Mesothelial cell of epicardium (in vitro differentiated cells): ENCODE data around the gene RCAN3. TPM values are rescaled to one million over a fixed set of nuclear protein-coding genes. Genes with fewer than 3 reads are reported as not detected.
A peak's percentile ranks its signal among the peaks of the same experiment; 100 is the strongest.
"Not testable (repeated sequence)": the region's sequence is repeated elsewhere in the genome, so short reads cannot be mapped to it uniquely, and the experiment has no call there.

Experiments used
- DNase-seq, 2 experiments: peaks; one replicate each; pipeline ENCODE4 v3.0.0; 2021; ENCODE audit warnings: low spot score in 2 of 2; ENCODE audit not compliant: unreplicated experiment in 2 of 2
- H3K27ac Mint-ChIP-seq: 2 replicates; pipeline ENCODE4 v1.8.0; 2021; ENCODE audit warnings: mixed read lengths
- H3K27me3 Mint-ChIP-seq: 2 replicates; pipeline ENCODE4 v1.8.0; 2021; ENCODE audit warnings: low read depth, mixed read lengths
- H3K36me3 Mint-ChIP-seq: 2 replicates; pipeline ENCODE4 v1.8.0; 2021; ENCODE audit warnings: mixed read lengths
- H3K4me1 Mint-ChIP-seq: 2 replicates; pipeline ENCODE4 v1.8.0; 2021; ENCODE audit warnings: mixed read lengths
- H3K4me3 Mint-ChIP-seq: 2 replicates; pipeline ENCODE4 v1.8.0; 2021; ENCODE audit warnings: mild to moderate bottlenecking, moderate library complexity, mixed read lengths
- H3K9me3 Mint-ChIP-seq: 2 replicates; pipeline ENCODE4 v1.8.0; 2021; ENCODE audit warnings: mixed read lengths
- total RNA-seq: library from RNA; stranded (reverse); gene quantifications from 3 replicates; pipeline ENCODE4 v1.2.1, GENCODE V29; 2021
- TF ChIP-seq, protein P1 (sequence below): fragments of 200-600 bp; sonication (generic); IDR thresholded peaks from one replicate; pipeline ENCODE4 v1.5.0; 2021; ENCODE audit warnings: antibody characterized with exemption; ENCODE audit not compliant: unreplicated experiment

The RCAN3 gene
- total RNA-seq, 1 donor from 2014 or later: 9.5 TPM

DNA sequence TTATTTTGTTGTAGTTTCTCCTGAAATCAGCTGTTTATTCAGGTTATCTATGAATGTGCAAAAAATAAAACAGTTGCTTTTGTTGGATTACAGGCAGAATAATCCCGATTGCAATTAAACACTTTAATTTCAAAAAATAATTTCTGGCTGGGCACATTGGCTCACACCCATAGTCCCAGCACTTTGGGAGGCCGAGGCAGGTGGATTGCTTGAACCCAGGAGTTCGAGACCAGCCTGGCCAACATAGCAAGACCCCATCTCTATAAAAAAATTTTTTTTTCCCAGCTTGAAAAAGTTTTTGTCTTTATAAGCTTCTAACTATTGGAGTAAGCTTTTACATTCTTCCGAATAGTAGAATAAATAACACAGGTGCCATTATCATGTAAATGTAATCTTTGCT lies 15.3 kb downstream of the RCAN3 start:
- no peak for DNase-seq
- H3K4me1 Mint-ChIP-seq: no peaks in the 10 kb centered on the region
- H3K36me3 Mint-ChIP-seq: peaks cover 4% of the 10 kb centered on the region
- H3K27me3 Mint-ChIP-seq: no peaks in the 10 kb centered on the region
- TF ChIP-seq, protein P1, sequence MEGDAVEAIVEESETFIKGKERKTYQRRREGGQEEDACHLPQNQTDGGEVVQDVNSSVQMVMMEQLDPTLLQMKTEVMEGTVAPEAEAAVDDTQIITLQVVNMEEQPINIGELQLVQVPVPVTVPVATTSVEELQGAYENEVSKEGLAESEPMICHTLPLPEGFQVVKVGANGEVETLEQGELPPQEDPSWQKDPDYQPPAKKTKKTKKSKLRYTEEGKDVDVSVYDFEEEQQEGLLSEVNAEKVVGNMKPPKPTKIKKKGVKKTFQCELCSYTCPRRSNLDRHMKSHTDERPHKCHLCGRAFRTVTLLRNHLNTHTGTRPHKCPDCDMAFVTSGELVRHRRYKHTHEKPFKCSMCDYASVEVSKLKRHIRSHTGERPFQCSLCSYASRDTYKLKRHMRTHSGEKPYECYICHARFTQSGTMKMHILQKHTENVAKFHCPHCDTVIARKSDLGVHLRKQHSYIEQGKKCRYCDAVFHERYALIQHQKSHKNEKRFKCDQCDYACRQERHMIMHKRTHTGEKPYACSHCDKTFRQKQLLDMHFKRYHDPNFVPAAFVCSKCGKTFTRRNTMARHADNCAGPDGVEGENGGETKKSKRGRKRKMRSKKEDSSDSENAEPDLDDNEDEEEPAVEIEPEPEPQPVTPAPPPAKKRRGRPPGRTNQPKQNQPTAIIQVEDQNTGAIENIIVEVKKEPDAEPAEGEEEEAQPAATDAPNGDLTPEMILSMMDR: no peak
- no peak overlapping the region for H3K4me3 Mint-ChIP-seq
- no peak overlapping the region for H3K27ac Mint-ChIP-seq
- peaks cover 4% of the 10 kb centered on the region for H3K9me3 Mint-ChIP-seq

DNA sequence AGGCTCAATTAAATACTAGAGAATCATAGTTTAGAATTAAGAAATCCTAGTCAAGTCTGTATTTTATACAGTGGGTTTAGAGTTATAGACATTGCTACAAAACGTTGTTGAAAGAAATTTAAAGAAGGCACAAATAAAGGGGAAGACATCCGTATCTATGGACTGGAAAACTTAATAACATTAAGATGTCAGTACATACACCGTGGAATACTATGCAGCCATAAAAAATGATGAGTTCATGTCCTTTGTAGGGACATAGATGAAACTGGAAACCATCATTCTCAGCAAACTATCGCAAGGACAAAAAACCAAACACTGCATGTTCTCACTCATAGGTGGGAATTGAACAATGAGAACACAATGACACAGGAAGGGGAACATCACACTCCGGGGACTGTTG lies 17.6 kb downstream of the RCAN3 start:
- H3K4me1 Mint-ChIP-seq, DNase-seq, H3K27ac Mint-ChIP-seq, H3K9me3 Mint-ChIP-seq, H3K27me3 Mint-ChIP-seq, H3K36me3 Mint-ChIP-seq, H3K4me3 Mint-ChIP-seq: not testable (repeated sequence)

DNA sequence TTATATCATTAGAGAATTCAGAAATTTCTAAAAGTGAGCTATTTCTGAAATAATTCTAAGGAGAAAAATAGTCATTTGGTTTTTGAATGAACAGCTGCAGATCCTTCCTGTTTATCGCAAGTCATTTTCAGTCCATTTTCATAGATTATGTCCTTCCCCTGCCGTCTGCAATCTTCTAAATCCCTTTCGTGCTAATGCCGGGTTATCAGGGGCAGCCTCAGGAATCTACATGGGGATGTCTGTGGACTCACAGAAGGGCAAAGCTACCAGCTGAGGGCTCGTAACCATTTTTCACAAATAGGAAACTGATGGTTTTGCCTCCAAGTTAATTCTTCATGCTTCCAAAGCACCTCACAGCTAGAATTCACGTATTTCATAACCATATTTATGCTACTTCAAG lies 23.0 kb downstream of the RCAN3 start:
- Mint-ChIP-seq H3K36me3 (no peaks in the 10 kb centered on the region), H3K4me1 (peaks cover 9% of the 10 kb centered on the region), H3K27me3 (no peaks in the 10 kb centered on the region), H3K9me3 (no peaks in the 10 kb centered on the region), H3K27ac (no peak overlapping the region), H3K4me3 (no peak overlapping the region)
- TF ChIP-seq, protein P1: no peak
- DNase-seq: no peak

DNA sequence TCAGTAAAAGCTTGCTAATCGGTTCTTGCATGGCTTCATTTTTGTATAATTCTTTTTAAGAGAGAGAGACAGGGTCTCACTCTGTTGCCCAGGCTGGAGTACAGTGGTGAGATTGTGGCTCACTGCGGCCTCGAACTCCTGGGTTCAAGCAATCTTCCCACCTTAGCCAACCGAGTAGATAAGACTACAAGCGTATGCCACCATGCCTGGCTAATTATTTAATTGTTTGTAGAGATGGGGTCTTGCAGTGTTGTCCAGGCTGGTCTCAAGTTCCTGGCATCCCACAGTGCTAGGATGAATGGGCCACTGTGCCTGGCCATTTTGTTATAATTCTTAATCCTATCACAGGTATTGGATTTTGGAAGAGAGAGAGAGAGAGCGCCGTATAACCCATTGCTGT lies 23.4 kb downstream of the RCAN3 start:
- H3K4me3 Mint-ChIP-seq: no peak overlapping the region

DNA sequence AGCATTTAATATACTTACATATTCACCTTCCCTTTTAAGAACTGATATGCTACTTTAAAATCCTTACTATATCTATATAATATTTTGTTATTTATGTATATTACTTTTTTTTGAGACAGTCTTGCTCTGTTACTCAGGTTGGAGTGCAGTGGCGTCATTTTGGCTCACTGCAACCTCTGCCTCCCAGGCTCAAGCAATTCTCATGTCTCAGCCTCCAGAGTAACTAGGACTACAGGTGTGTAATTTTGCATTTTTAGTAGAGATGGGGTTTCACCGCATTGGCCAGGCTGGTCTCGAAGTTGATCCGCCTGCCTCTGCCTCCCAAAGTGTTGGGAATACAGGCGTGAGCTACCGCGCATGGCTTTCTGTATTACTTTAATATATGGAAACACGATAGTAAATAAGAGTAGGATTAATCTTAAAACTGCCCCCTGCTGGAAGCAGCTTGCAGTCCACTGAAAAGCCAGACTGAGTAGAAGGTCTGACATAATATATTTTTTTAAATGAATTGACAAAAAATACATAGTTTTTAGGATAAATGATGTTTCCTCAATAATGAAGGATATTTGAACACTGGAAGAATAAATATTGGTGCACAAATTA lies 24.4 kb downstream of the RCAN3 start:
- TF ChIP-seq, protein P1: peak; percentile 31
- Mint-ChIP-seq H3K4me3 (no peak overlapping the region), H3K27me3 (no peaks in the 10 kb centered on the region), H3K4me1 (peaks cover 9% of the 10 kb centered on the region), H3K27ac (no peak overlapping the region), H3K9me3 (no peaks in the 10 kb centered on the region), H3K36me3 (no peaks in the 10 kb centered on the region)
- no peak for DNase-seq

More for the DNA sequence above, 23.4 kb downstream of the RCAN3 start:
- no peaks in the 10 kb centered on the region for H3K27me3 Mint-ChIP-seq
- no peak for DNase-seq
- TF ChIP-seq, protein P1: no peak
- peaks cover 9% of the 10 kb centered on the region for H3K4me1 Mint-ChIP-seq
- H3K27ac Mint-ChIP-seq: no peak overlapping the region
- H3K36me3 Mint-ChIP-seq: no peaks in the 10 kb centered on the region
- H3K9me3 Mint-ChIP-seq: no peaks in the 10 kb centered on the region

DNA sequence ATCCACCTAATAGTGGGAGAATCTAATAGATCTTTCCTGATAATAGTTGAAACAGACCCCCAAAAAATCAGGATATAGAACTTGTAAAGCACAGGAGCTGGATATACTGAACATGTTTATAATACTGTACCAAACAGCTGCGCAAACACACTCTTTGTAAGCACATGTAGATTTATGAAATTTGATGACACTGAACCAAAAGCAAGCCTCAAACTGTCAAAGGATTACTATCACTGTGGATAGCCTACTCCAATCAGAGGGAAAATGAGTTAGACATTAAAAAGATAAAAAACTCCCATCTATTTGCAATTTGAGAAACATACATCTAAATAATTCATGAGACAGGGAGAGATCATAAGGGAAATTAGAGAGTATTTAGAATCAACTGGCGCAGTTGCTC lies 26.1 kb downstream of the RCAN3 start:
- peaks cover 9% of the 10 kb centered on the region for H3K4me1 Mint-ChIP-seq
- no peaks in the 10 kb centered on the region for H3K9me3 Mint-ChIP-seq
- H3K36me3 Mint-ChIP-seq: peaks cover 4% of the 10 kb centered on the region
- no peak overlapping the region for H3K27ac Mint-ChIP-seq
- no peaks in the 10 kb centered on the region for H3K27me3 Mint-ChIP-seq
- H3K4me3 Mint-ChIP-seq: no peak overlapping the region
- TF ChIP-seq, protein P1: no peak
- DNase-seq: no peak

DNA sequence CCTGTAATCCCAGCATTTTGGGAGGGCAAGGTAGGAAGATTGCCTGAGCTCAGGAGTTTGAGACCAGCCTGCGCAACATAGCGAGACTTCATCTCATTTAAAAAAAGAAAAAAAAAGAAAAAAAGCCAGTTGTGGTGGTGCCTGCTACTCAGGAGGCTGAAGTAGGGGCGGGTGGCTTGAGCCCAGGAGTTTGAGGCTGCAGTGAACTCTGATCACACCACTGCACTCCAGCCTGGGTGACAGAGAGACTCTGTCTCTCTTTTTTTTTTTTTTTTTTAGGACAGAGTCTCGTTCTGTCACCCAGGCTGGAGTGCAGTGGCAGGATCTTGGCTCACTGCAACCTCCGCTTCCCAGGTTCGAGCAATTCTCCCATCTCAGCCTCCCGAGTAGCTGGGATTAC lies 26.7 kb downstream of the RCAN3 start:
- not testable (repeated sequence) for H3K4me3 Mint-ChIP-seq, H3K36me3 Mint-ChIP-seq, H3K9me3 Mint-ChIP-seq, H3K27me3 Mint-ChIP-seq, H3K27ac Mint-ChIP-seq, H3K4me1 Mint-ChIP-seq, DNase-seq
